Activated CD4-positive, alpha-beta memory T cell treated with anti-CD3 and anti-CD28 coated beads, Interleukin-2, amount 10 ng/mL, durations not matched to agents 7 days and 5 days (primary cell): ENCODE results near the gene ST8SIA6. TPM values are rescaled to one million over a fixed set of nuclear protein-coding genes. Genes with fewer than 3 reads are reported as not detected.
"Not testable (repeated sequence)": the region's sequence is repeated elsewhere in the genome, so short reads cannot be mapped to it uniquely, and the experiment has no call there.

Experiments
- CTCF ChIA-PET: fragments of 350-600 bp; sonication (Branson Sonifier 250); formaldehyde crosslinking; loops from one replicate; lab custom pipeline; 2021; ENCODE audit warnings: antibody characterized with exemption, inconsistent platforms; lab: Charles Lee
- POLR2A ChIA-PET: fragments of 350-600 bp; sonication (Branson Sonifier 250); formaldehyde crosslinking; loops from one replicate; lab custom pipeline; 2021; ENCODE audit warnings: antibody characterized with exemption; lab: Charles Lee
- DNase-seq: peaks from one replicate; pipeline ENCODE4 v3.0.0-alpha.2; 2020
- H3K27ac Mint-ChIP-seq: one replicate; pipeline ENCODE4 v1.8.0; 2021; ENCODE audit warnings: mild to moderate bottlenecking, mixed read lengths
- H3K27me3 Mint-ChIP-seq: one replicate; pipeline ENCODE4 v1.8.0; 2021; ENCODE audit warnings: mixed read lengths
- H3K36me3 Mint-ChIP-seq: one replicate; pipeline ENCODE4 v1.8.0; 2021; ENCODE audit warnings: low read depth, mixed read lengths
- H3K4me1 Mint-ChIP-seq: one replicate; pipeline ENCODE4 v1.8.0; 2021; ENCODE audit warnings: mixed read lengths
- H3K4me3 Mint-ChIP-seq: one replicate; pipeline ENCODE4 v1.8.0; 2021; ENCODE audit warnings: mild to moderate bottlenecking, mixed read lengths
- H3K9me3 Mint-ChIP-seq: one replicate; pipeline ENCODE4 v1.8.0; 2021; ENCODE audit warnings: mixed read lengths
- total RNA-seq, 2 experiments: library from RNA; stranded (reverse); gene quantifications; one replicate each; pipeline ENCODE4 v1.2.3, GENCODE V29; 2021

The ST8SIA6 gene
- total RNA-seq, 2 experiments from 2014 or later: 0.93 to 0.95 TPM

DNA sequence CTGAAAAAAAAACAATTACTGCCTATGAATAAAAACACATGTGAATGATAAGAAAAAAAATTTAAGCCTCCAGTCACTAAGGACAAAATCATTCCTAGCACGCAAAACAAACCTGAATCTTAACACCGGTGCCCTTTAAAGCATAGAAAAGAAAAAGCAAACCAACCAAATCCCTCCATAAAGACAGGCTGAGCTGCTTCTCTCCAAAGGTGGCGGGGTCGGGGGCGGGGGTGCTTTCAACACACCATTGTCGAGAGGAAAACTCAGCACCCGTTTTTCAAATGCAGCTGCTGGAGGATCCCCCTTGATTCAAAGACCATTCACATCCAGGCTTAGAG lies 1.4 kb downstream of the ST8SIA6 start:
- Mint-ChIP-seq H3K4me3 (peak overlapping the region; percentile 88), H3K9me3 (peaks cover 15% of the 10 kb centered on the region), H3K36me3 (peaks cover 24% of the 10 kb centered on the region), H3K4me1 (peaks cover 21% of the 10 kb centered on the region), H3K27me3 (peaks cover 28% of the 10 kb centered on the region), H3K27ac (no peak overlapping the region)
- no peak for DNase-seq
- ChIA-PET POLR2A (interaction anchor here (1.1 to 2.2 kb wide), 8 partner anchors 8 to 636 kb away, joined by 3 to 11 read pairs (median 4); partner anchors contain the start of gene RSU1), CTCF (interaction anchor here (0.6 to 1.0 kb wide), 4 partner anchors 54 to 148 kb away, joined by 3 to 7 read pairs (median 4); no protein-coding TSS in a partner anchor)

DNA sequence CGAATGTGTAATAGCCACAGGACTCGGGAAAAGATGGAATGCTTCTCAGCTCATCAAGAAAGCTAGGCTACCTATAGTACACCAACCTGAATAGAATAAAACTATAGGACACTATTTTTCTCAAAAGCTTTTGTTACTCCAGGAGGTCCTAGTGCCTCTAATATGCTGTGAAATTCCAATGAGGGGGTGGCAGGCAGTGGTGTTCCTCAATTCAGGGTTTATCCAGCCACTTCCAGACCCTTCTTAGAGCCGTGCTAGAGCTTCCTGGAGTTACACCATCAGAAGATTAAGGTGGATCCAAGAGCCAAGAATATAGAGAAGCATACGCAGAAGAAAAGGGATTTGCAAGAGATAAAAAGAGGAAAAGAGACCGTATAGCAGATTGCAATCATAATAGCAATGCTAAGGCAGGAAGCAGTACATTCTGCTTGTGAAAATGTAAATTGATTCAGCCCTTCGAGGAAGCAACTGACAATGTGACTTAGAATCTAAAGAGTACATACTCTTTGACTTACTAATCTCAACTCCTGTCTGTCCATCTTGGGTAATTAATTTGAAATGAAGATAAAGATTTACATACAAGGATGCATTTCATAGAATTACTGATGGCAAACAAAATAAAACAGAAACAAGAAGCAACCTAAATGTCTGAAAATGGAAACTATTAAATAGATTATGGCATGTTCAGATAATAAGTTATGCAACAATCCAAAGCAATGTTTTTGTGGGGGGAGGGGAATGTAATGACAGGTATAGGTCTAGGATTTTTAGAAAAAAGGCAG lies 2.1 kb downstream of the ST8SIA6 start:
- Mint-ChIP-seq H3K4me1 (peaks cover 21% of the 10 kb centered on the region), H3K27me3 (peaks cover 28% of the 10 kb centered on the region), H3K36me3 (peaks cover 29% of the 10 kb centered on the region), H3K9me3 (peaks cover 20% of the 10 kb centered on the region), H3K4me3 (peak overlapping the region; percentile 47), H3K27ac (peak overlapping the region; percentile 24)
- POLR2A ChIA-PET: interaction anchor here (0.7 to 2.2 kb wide), 6 partner anchors 16 to 193 kb away, joined by 3 to 11 read pairs (median 4); no protein-coding TSS in a partner anchor
- CTCF ChIA-PET: interaction anchor here (0.7 to 1.0 kb wide), 3 partner anchors 145 to 151 kb away, joined by 3 read pairs; no protein-coding TSS in a partner anchor
- no peak for DNase-seq

DNA sequence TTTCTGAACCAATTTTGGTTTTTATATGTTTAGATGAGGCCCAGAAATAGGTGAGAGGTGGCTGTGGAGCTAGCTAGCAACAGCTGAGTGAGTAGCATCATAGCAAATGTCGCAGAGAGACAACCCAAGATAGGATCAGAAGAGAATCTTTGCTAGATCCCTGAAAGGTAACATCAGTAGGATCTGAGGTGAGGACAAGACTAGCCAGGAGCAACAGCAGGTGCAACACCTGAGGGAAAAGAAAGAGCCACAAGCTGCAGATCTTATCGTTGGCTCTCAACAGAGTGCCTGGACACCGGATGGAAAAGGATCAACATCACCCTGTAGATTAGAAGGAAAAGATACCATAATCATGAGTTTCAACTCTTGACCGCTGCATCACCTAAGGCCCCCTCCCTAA lies 4.4 kb downstream of the ST8SIA6 start:
- peaks cover 27% of the 10 kb centered on the region for H3K4me1 Mint-ChIP-seq
- H3K4me3 Mint-ChIP-seq: no peak overlapping the region
- H3K27me3 Mint-ChIP-seq: peaks cover 24% of the 10 kb centered on the region
- no peak for DNase-seq
- peaks cover 36% of the 10 kb centered on the region for H3K36me3 Mint-ChIP-seq
- ChIA-PET POLR2A (no interaction called here), CTCF (interaction anchor here (1.3 kb wide), 1 partner anchor 12 kb away, joined by 3 read pairs; no protein-coding TSS in a partner anchor)
- H3K9me3 Mint-ChIP-seq: peaks cover 20% of the 10 kb centered on the region
- no peak overlapping the region for H3K27ac Mint-ChIP-seq

DNA sequence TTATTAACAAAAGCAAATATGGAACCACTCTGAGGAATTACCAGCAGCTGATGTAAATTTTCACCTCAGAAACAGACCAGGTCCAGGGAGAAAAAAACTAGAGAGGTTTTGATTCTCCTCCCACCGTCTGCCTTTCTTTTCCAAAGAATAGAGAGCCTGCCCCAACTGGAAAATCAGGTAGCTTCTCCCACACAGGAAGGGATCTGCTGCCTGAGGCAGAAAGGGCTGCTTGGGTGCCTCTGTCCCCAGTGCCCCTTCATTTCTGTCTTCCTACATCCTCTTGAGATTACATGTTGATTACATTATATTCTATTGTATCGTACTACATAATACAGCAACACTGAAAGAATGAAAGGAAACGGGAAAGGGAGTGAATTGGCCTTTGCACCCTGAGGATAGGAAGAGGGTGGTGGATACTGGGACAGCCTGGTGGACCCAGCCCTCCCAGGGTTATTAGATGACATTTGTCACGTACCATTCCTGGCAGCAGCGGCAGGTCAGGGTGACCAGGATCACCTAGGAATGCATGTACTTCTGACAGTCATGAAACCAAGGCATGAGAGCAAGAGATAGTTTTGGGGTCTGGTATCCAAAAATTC lies 8.9 kb downstream of the ST8SIA6 start:
- peaks cover 20% of the 10 kb centered on the region for H3K9me3 Mint-ChIP-seq
- no peak for DNase-seq
- peaks cover 25% of the 10 kb centered on the region for H3K4me1 Mint-ChIP-seq
- H3K36me3 Mint-ChIP-seq: peaks cover 32% of the 10 kb centered on the region
- H3K27ac Mint-ChIP-seq: no peak overlapping the region
- CTCF ChIA-PET: interaction anchor here (2.1 kb wide), 1 partner anchor 9 kb away, joined by 9 read pairs; the partner anchor contains the start of gene ST8SIA6
- peaks cover 4% of the 10 kb centered on the region for H3K27me3 Mint-ChIP-seq
- H3K4me3 Mint-ChIP-seq: no peak overlapping the region
- POLR2A ChIA-PET: interaction anchor here (1.6 to 2.8 kb wide), 4 partner anchors 8 to 608 kb away, joined by 3 to 8 read pairs (median 6); partner anchors contain the start of genes ST8SIA6 and STAM

DNA sequence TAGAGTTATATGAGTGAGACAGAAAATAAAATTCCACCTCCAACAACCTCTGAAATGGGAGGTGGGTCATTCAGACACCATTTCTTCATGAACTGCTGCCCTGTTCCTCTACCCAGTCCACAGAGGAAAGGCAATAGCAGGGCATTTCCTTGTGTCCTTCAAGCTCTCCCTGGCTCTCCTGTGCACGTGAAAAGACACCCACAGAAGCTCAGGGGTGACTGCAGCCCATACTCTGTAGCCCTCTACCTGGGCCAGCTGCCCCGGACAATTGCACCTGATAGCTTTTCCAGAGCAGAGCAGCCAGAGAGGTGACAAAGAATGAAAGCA lies 10.0 kb downstream of the ST8SIA6 start:
- H3K9me3 Mint-ChIP-seq: peaks cover 12% of the 10 kb centered on the region
- H3K27me3 Mint-ChIP-seq: peaks cover 4% of the 10 kb centered on the region
- H3K4me1 Mint-ChIP-seq: peaks cover 25% of the 10 kb centered on the region
- DNase-seq: no peak
- peak overlapping the region; percentile 48 for H3K27ac Mint-ChIP-seq
- CTCF ChIA-PET: interaction anchor here (1.3 to 2.1 kb wide), 2 partner anchors 10 to 15 kb away, joined by 3 to 9 read pairs; partner anchors contain the start of gene ST8SIA6
- peaks cover 21% of the 10 kb centered on the region for H3K36me3 Mint-ChIP-seq
- H3K4me3 Mint-ChIP-seq: peak overlapping the region; percentile 41
- POLR2A ChIA-PET: interaction anchor here (1.1 to 3.1 kb wide), 6 partner anchors 9 to 606 kb away, joined by 3 to 9 read pairs (median 6); partner anchors contain the start of genes ST8SIA6 and STAM

DNA sequence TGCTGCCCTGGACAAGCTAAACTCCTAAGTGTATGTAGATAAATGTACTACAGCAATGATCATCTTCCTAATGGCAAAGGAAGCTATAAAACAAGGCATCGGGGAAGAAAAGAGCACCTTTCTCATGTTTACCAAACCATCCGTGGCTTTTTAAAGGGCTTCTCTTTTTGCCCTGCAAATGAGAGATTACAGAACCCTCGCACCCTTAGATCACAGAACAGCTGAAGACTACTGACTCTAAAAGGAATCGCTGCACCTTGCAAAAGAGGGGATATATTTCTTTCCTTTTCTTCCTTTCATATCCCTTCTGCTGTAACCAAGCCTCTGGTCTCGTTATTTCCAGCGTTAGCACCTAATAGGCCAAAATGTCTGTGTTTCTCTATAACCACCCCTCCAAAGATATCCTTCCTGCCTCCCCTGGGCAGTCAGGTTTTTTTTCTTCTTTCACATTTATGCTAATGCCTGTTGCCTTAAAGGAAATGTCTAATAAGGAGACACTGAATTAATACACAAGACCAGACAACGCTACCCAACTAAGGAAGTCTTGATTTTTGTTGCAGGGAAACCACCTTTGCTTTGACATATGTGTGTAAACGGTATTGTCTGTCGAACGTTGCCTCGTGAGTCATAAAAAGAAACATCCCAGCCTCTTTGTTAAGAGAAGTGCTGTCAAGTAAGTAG lies 10.5 kb downstream of the ST8SIA6 start:
- peaks cover 4% of the 10 kb centered on the region for H3K27me3 Mint-ChIP-seq
- peak overlapping the region; percentile 41 for H3K4me3 Mint-ChIP-seq
- H3K9me3 Mint-ChIP-seq: peaks cover 9% of the 10 kb centered on the region
- DNase-seq: peak; percentile 34
- POLR2A ChIA-PET: interaction anchor here (1.1 to 3.1 kb wide), 5 partner anchors 10 to 214 kb away, joined by 3 to 9 read pairs (median 7); partner anchors contain the start of genes ST8SIA6 and STAM
- peak overlapping the region; percentile 48 for H3K27ac Mint-ChIP-seq
- peaks cover 18% of the 10 kb centered on the region for H3K36me3 Mint-ChIP-seq
- peaks cover 25% of the 10 kb centered on the region for H3K4me1 Mint-ChIP-seq
- CTCF ChIA-PET: interaction anchor here (1.3 to 2.1 kb wide), 2 partner anchors 10 to 14 kb away, joined by 3 to 9 read pairs; partner anchors contain the start of gene ST8SIA6

DNA sequence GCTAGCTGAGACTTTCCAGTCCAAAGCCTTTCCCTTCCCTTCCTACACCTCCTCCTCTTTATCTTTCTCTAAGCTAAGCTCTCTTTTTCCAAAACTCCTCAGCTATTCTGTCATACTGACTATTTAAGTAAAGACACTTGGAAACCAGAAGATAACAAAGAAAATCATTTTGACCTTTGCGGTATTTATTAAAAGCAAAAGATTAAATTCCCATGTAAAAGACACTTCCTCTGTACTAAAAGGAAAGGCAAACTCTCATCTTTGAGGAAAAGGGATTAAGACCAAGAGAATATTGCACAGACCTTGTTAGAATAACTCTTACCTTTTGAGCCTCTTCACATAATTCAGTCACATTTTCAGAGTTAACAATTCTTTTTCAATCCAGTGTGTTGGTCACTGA lies 15.8 kb downstream of the ST8SIA6 start:
- H3K36me3 Mint-ChIP-seq: peaks cover 3% of the 10 kb centered on the region
- H3K27ac Mint-ChIP-seq: no peak overlapping the region
- H3K4me3 Mint-ChIP-seq: no peak overlapping the region
- ChIA-PET CTCF (interaction anchor here (0.5 to 2.0 kb wide), 5 partner anchors 9 to 78 kb away, joined by 3 to 7 read pairs (median 3); no protein-coding TSS in a partner anchor), POLR2A (interaction anchor here (0.8 kb wide), 1 partner anchor 25 kb away, joined by 3 read pairs; no protein-coding TSS in a partner anchor)
- peaks cover 6% of the 10 kb centered on the region for H3K27me3 Mint-ChIP-seq
- H3K9me3 Mint-ChIP-seq: peaks cover 5% of the 10 kb centered on the region
- DNase-seq: no peak
- peaks cover 3% of the 10 kb centered on the region for H3K4me1 Mint-ChIP-seq

DNA sequence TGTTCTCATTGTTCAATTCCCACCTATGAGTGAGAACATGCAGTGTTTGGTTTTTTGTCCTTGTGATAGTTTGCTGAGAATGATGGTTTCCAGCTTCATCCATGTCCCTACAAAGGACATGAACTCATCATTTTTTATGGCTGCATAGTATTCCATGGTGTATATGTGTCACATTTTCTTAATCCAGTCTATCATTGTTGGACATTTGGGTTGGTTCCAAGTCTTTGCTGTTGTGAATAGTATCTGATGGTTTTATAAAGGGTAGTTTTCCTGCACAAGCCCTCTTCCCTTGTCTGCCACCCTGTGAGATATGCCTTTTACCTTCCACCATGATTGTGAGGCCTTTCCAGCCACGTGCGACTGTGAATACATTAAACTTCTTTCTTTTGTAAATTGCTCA lies 17.8 kb downstream of the ST8SIA6 start:
- CTCF ChIA-PET, POLR2A ChIA-PET, H3K9me3 Mint-ChIP-seq, H3K27ac Mint-ChIP-seq, H3K36me3 Mint-ChIP-seq, H3K4me1 Mint-ChIP-seq, H3K4me3 Mint-ChIP-seq, DNase-seq: not testable (repeated sequence)
- H3K27me3 Mint-ChIP-seq: peaks cover 12% of the 10 kb centered on the region

DNA sequence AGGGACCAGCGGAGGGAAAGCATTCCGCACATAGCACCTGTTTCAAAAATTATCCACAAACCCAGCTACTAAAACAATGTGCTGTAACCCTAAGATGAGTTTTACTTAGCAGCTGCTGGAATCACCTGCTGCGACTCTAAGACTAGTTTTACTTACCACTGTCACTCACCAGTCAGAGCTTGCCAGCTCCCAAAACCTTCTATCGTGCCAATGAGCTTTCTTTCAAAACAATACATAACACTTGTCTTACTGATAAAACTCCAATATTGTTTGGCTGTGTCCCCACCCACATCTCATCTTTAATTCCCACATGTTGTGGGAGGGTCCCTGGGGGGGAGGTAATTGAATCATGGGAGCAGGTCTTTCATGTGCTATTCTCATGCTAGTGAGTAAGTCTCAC lies 18.4 kb downstream of the ST8SIA6 start:
- peaks cover 5% of the 10 kb centered on the region for H3K9me3 Mint-ChIP-seq
- DNase-seq: no peak
- peaks cover 8% of the 10 kb centered on the region for H3K4me1 Mint-ChIP-seq
- H3K27ac Mint-ChIP-seq: no peak overlapping the region
- peaks cover 12% of the 10 kb centered on the region for H3K27me3 Mint-ChIP-seq
- CTCF ChIA-PET: interaction anchor here (1.2 kb wide), 1 partner anchor 61 kb away, joined by 4 read pairs; no protein-coding TSS in a partner anchor
- no peak overlapping the region for H3K4me3 Mint-ChIP-seq
- POLR2A ChIA-PET: interaction anchor here (1.0 to 1.1 kb wide), 2 partner anchors 17 to 26 kb away, joined by 3 read pairs; no protein-coding TSS in a partner anchor
- H3K36me3 Mint-ChIP-seq: peaks cover 3% of the 10 kb centered on the region

DNA sequence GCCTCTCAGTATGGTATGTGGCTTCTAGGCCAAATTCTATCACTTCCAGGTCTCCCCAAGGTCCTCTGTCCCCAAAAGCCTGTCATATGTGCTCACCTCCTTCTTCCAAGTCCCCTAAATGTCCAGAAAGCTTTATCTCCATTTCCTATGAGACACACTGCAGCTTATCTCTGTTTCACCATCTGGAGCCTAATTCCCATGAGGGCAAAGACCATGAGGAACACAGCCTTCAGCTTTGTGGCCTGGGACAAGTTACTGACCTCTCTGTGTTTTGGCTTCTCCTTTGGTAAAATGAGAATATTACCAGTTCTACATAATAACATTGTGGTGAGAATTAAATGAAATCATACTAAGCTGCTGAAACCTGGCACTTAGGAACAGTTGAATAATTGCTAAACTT lies 19.2 kb downstream of the ST8SIA6 start:
- H3K4me1 Mint-ChIP-seq: peaks cover 16% of the 10 kb centered on the region
- POLR2A ChIA-PET: interaction anchor here (1.0 to 1.1 kb wide), 2 partner anchors 18 to 25 kb away, joined by 3 read pairs; no protein-coding TSS in a partner anchor
- H3K4me3 Mint-ChIP-seq: no peak overlapping the region

DNA sequence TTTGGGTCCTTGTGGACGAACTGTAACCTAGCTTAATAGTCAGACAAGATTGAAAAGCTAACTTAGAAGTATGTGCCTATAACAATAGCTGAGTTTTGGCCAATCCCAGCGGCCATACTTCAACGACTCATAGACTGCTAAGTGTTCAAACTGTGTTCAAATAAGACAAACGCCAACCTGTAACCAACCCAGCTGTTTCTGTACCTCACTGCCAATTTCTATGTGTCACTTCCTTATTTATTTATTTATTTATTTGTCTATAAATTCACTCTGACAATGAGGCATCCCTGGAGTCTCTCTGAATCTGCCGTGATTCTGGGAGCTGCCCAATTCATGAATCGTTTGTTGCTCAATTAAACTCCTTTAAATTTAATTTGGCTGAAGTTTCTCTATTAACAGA lies 21.7 kb downstream of the ST8SIA6 start:
- H3K4me3 Mint-ChIP-seq: no peak overlapping the region
- ChIA-PET CTCF (interaction anchor here (1.0 to 7.2 kb wide), 4 partner anchors 9 to 143 kb away, joined by 3 to 114 read pairs (median 4); partner anchors contain the start of gene ST8SIA6), POLR2A (interaction anchor here (2.1 kb wide), 1 partner anchor 11 kb away, joined by 9 read pairs; no protein-coding TSS in a partner anchor)
- H3K27ac Mint-ChIP-seq: no peak overlapping the region
- H3K9me3 Mint-ChIP-seq: peaks cover 5% of the 10 kb centered on the region
- peaks cover 13% of the 10 kb centered on the region for H3K27me3 Mint-ChIP-seq
- H3K4me1 Mint-ChIP-seq: peaks cover 40% of the 10 kb centered on the region
- DNase-seq: no peak
- peaks cover 3% of the 10 kb centered on the region for H3K36me3 Mint-ChIP-seq

More for the DNA sequence above, 19.2 kb downstream of the ST8SIA6 start:
- peaks cover 15% of the 10 kb centered on the region for H3K27me3 Mint-ChIP-seq
- peaks cover 5% of the 10 kb centered on the region for H3K9me3 Mint-ChIP-seq
- CTCF ChIA-PET: interaction anchor here (1.1 to 1.2 kb wide), 3 partner anchors 25 to 167 kb away, joined by 3 to 4 read pairs (median 3); no protein-coding TSS in a partner anchor
- peaks cover 3% of the 10 kb centered on the region for H3K36me3 Mint-ChIP-seq
- DNase-seq: no peak
- no peak overlapping the region for H3K27ac Mint-ChIP-seq
